KMS-11 (cell line): Measurements from ENCODE around the gene TRIM8.

ENCODE experiments used
- H2AFZ ChIP-seq: fragments of 200-600 bp; sonication (generic); 2 replicates; pipeline ENCODE4 v1.6.1; 2016; ENCODE audit warnings: antibody characterized with exemption, mixed run types, low read depth
- H3K27ac ChIP-seq: fragments of 200-600 bp; sonication (generic); 2 replicates; pipeline ENCODE4 v1.6.1; 2016; ENCODE audit warnings: mild to moderate bottlenecking, mixed run types
- H3K27me3 ChIP-seq: fragments of 200-600 bp; sonication (generic); 2 replicates; pipeline ENCODE4 v1.6.1; 2017; ENCODE audit warnings: mild to moderate bottlenecking, low read depth, mixed run types, moderate library complexity; ENCODE audit not compliant: insufficient read depth
- H3K36me3 ChIP-seq: fragments of 200-600 bp; sonication (generic); 2 replicates; pipeline ENCODE4 v1.6.1; 2017; ENCODE audit warnings: mild to moderate bottlenecking, mixed run types; ENCODE audit not compliant: insufficient read depth
- H3K4me1 ChIP-seq: fragments of 200-600 bp; sonication (generic); 2 replicates; pipeline ENCODE4 v1.6.1; 2016; ENCODE audit warnings: mild to moderate bottlenecking, low read depth, mixed run types; ENCODE audit not compliant: poor library complexity, severe bottlenecking
- H3K4me2 ChIP-seq: fragments of 200-600 bp; sonication (generic); 2 replicates; pipeline ENCODE4 v1.7.0; 2016; ENCODE audit warnings: mild to moderate bottlenecking, mixed run types
- H3K4me3 ChIP-seq: fragments of 200-600 bp; sonication (generic); IDR thresholded peaks from 2 replicates; pipeline ENCODE4 v1.6.1; 2017; ENCODE audit warnings: low read depth, low read length, mixed read lengths; ENCODE audit not compliant: insufficient read depth
- H3K79me2 ChIP-seq: fragments of 200-600 bp; sonication (generic); 2 replicates; pipeline ENCODE4 v1.6.1; 2016; ENCODE audit warnings: low read depth, mixed run types; ENCODE audit not compliant: insufficient read depth
- H3K9ac ChIP-seq: fragments of 200-600 bp; sonication (generic); 2 replicates; pipeline ENCODE4 v1.6.1; 2016; ENCODE audit warnings: mild to moderate bottlenecking, mixed run types
- H4K20me1 ChIP-seq: fragments of 200-600 bp; sonication (generic); 2 replicates; pipeline ENCODE4 v1.6.1; 2016; ENCODE audit warnings: mild to moderate bottlenecking, mixed run types; ENCODE audit not compliant: insufficient read depth
- TF ChIP-seq, protein P1 (sequence below): fragments of 200-600 bp; sonication (generic); conservative IDR thresholded peaks from 2 replicates; pipeline ENCODE4 v1.6.1; 2017; ENCODE audit warnings: low read depth, mild to moderate bottlenecking, antibody characterized with exemption, low read length, moderate library complexity, mixed read lengths

Gene TRIM8

DNA sequence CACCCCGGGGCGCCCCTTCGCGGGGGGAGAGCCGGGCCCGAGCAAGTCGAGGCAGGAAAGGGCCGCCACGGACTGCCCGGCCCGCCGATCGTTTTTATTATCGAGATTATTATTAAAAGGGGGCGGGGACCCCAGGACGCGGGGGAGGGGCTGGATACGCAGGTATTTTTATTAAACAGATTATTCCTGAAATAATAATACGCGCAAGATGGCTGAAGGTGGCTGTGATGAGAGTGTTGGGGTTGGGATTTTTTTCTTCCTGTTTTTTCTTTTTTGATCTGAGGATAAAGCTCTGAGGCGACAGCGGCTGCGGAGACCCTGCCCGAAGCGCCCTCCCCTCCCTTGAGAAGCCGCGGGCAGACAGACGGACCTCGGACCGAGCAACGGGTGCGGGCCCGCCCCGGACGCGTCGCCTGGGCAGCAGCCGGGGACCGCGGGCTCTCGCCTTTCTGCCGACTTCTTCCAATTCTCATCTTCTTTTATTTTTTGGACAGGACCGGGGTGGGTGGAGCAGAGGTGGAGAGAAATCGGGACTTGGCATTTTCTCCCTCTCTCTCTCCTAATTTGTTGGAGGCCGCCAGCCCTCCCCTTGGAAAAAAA, 1.4 kb upstream of the TRIM8 start:
- TF ChIP-seq, protein P1, sequence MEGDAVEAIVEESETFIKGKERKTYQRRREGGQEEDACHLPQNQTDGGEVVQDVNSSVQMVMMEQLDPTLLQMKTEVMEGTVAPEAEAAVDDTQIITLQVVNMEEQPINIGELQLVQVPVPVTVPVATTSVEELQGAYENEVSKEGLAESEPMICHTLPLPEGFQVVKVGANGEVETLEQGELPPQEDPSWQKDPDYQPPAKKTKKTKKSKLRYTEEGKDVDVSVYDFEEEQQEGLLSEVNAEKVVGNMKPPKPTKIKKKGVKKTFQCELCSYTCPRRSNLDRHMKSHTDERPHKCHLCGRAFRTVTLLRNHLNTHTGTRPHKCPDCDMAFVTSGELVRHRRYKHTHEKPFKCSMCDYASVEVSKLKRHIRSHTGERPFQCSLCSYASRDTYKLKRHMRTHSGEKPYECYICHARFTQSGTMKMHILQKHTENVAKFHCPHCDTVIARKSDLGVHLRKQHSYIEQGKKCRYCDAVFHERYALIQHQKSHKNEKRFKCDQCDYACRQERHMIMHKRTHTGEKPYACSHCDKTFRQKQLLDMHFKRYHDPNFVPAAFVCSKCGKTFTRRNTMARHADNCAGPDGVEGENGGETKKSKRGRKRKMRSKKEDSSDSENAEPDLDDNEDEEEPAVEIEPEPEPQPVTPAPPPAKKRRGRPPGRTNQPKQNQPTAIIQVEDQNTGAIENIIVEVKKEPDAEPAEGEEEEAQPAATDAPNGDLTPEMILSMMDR, result no peak
- Histone ChIP-seq H3K79me2 (peaks cover 41% of the 10 kb centered on the region), H3K9ac (peak overlapping the region; percentile 77), H3K27me3 (no peaks in the 10 kb centered on the region; the same call in 1 of the 2 replicates), H3K36me3 (no peaks in the 10 kb centered on the region), H2AFZ (peak overlapping the region; percentile 53), H4K20me1 (peaks cover 4% of the 10 kb centered on the region; the same call in 1 of the 2 replicates), H3K4me3 (no peak overlapping the region), H3K4me1 (peaks cover 22% of the 10 kb centered on the region), H3K27ac (peak overlapping the region; percentile 98), H3K4me2 (peak overlapping the region; percentile 81)

DNA sequence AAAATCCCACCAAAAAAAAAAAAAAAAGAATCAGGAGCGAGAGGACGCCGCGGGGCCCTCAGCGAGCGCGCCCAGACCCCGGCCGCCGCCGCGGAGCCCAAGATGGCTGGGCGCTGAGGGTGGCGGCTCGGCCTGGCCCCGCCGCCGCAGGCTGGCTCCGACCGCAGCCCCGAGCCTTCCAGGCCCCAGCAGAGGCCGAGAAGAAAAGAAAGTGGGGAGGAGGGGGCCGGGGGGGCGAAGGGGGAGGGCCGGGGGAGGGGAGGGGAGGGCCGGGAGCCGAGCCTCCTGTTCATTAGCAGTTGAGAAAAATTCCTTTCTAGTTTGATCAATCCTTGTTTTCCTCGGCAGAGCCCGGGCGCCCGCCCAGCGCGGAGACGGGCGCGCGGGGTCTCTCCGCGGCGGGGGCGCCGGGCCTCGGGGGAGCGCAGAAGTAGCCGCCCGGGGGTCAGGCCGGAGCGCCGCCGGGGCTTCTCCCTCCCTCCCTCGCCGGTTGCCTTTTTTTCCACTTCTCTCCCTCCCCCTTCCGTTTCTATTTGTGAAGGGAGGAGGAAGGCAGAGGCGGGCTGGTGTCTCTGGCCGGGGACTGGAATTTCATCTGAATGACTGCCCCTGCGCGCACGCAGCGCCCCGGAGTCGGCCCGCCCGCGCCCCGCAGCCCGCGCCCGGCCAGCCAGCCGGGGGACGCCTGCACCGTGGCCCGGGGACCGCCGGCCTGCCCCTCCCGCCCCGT, 778 bp upstream of the TRIM8 start:
- Histone ChIP-seq H3K79me2 (peaks cover 48% of the 10 kb centered on the region), H2AFZ (peak overlapping the region; percentile 53), H3K27ac (peak overlapping the region; percentile 98), H3K27me3 (no peaks in the 10 kb centered on the region; the same call in 1 of the 2 replicates), H3K36me3 (no peaks in the 10 kb centered on the region), H3K4me3 (no peak overlapping the region), H4K20me1 (peaks cover 11% of the 10 kb centered on the region; the same call in 1 of the 2 replicates), H3K9ac (peak overlapping the region; percentile 95), H3K4me2 (peak overlapping the region; percentile 81), H3K4me1 (peaks cover 28% of the 10 kb centered on the region)
- TF ChIP-seq, protein P1, result no peak

DNA sequence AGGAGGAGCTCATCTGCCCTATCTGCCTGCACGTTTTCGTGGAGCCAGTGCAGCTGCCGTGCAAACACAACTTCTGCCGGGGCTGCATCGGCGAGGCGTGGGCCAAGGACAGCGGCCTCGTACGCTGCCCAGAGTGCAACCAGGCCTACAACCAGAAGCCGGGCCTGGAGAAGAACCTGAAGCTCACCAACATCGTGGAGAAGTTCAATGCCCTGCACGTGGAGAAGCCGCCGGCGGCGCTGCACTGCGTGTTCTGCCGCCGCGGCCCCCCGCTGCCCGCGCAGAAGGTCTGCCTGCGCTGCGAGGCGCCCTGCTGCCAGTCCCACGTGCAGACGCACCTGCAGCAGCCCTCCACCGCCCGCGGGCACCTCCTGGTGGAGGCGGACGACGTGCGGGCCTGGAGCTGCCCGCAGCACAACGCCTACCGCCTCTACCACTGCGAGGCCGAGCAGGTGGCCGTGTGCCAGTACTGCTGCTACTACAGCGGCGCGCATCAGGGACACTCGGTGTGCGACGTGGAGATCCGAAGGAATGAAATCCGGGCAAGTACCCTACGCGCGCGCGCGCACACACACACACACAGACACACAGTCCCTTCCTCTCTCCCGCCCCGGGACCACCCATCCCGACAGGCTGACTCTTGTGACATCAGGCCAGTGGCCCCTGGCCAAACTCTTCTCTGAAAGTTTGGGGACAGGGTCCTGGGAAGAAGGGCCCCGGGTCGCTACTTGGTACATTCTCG, 538 bp downstream of the TRIM8 start:
- Histone ChIP-seq H4K20me1 (peaks cover 11% of the 10 kb centered on the region), H3K36me3 (no peaks in the 10 kb centered on the region), H2AFZ (peak overlapping the region; percentile 47), H3K9ac (peak overlapping the region; percentile 95), H3K27me3 (no peaks in the 10 kb centered on the region; the same call in 1 of the 2 replicates), H3K27ac (peak overlapping the region; percentile 98), H3K4me2 (peak overlapping the region; percentile 96), H3K79me2 (peaks cover 61% of the 10 kb centered on the region), H3K4me3 (no peak overlapping the region), H3K4me1 (peaks cover 42% of the 10 kb centered on the region)
- TF ChIP-seq, protein P1, result peak; percentile 65

DNA sequence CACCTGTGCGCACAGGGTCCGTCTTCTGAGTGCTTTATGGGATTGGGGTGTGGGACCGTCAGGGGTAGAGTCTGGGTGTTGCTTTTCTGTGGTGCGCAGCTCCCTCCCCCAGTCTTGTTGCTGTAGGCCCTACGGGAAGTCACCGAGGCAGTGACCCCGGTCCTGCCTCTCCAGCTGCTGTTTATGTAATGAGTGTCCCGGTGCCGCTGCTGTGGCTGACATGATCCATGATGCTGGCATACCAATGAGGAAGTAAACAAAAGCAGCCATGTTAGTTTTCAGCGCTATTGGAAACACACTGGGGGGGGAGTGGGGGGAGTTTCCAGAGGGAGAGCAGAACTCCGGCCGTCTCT, 1.1 kb downstream of the TRIM8 start:
- Histone ChIP-seq H3K27ac (peak overlapping the region; percentile 98), H2AFZ (peak overlapping the region; percentile 47; the same call in 1 of the 2 replicates), H3K79me2 (peaks cover 67% of the 10 kb centered on the region)

More for the DNA sequence above, 1.1 kb downstream of the TRIM8 start:
- TF ChIP-seq, protein P1, result no peak
- H3K27me3 ChIP-seq, result no peaks in the 10 kb centered on the region
- peaks cover 47% of the 10 kb centered on the region for H3K4me1 ChIP-seq
- H3K36me3 ChIP-seq, result no peaks in the 10 kb centered on the region
- peak overlapping the region; percentile 96 for H3K4me2 ChIP-seq
- peaks cover 11% of the 10 kb centered on the region for H4K20me1 ChIP-seq
- H3K4me3 ChIP-seq, result no peak overlapping the region
- H3K9ac ChIP-seq, result peak overlapping the region; percentile 95
